Spinal cord (tissue), 10 donors: ENCODE data around the gene TIMMDC1. TPM values are rescaled to one million over a fixed set of nuclear protein-coding genes. Genes with fewer than 3 reads are reported as not detected.

Experiments used
- DNase-seq, 6 donors: peaks; one replicate each; pipeline versions ENCODE4 v3.0.0 to v3.0.0-alpha.2; 2013 to 2015; ENCODE audit warnings: low spot score in 6 of 6, low read depth in 4 of 6
- H3K27ac ChIP-seq: one replicate; pipeline ENCODE4 v1.5.1; 2013; ENCODE audit warnings: low read depth, low read length, control low read depth
- H3K27me3 ChIP-seq: one replicate; pipeline ENCODE4 v1.6.1; 2013; ENCODE audit warnings: low read length; ENCODE audit not compliant: control insufficient read depth, insufficient read depth
- H3K36me3 ChIP-seq: one replicate; pipeline ENCODE4 v1.6.1; 2013; ENCODE audit warnings: low read length; ENCODE audit not compliant: control insufficient read depth, insufficient read depth
- H3K4me1 ChIP-seq: one replicate; pipeline ENCODE4 v1.6.1; 2013; ENCODE audit warnings: low read length; ENCODE audit not compliant: control insufficient read depth, insufficient read depth
- H3K4me3 ChIP-seq: one replicate; pipeline ENCODE4 v1.5.1; 2013; ENCODE audit warnings: low read depth, low read length, control low read depth
- H3K9me3 ChIP-seq: one replicate; pipeline ENCODE4 v1.6.1; 2013; ENCODE audit warnings: low read length; ENCODE audit not compliant: control insufficient read depth, insufficient read depth
- WGBS: methylation state at CpG from one replicate; pipeline ENCODE4 v1.1.5; 2013; ENCODE audit warnings: missing lambda C conversion rate; ENCODE audit not compliant: insufficient coverage; 5-methylcytosine and 5-hydroxymethylcytosine counted together
- polyA plus RNA-seq, 2 donors: library from polyadenylated mRNA; unstranded; fragments of 120-200 nt; gene quantifications; one replicate each; pipeline ENCODE4 v1.2.1, GENCODE V29; 2013; ENCODE audit not compliant: insufficient read length in 2 of 2
- total RNA-seq, 2 donors: library from RNA; depleted of rRNA in 1 of 2; stranded (reverse); fragments of 120-200 nt in 1 of 2; fragments of >200 nt in 1 of 2; gene quantifications; one replicate each; pipeline versions ENCODE4 v1.2.3 to v1.2.4, GENCODE V29; 2013 to 2014
- donor health status: healthy.

TIMMDC1 gene
- total and polyA plus RNA-seq, 4 donors, result 49.5 to 105 (median 96.9) TPM

DNA sequence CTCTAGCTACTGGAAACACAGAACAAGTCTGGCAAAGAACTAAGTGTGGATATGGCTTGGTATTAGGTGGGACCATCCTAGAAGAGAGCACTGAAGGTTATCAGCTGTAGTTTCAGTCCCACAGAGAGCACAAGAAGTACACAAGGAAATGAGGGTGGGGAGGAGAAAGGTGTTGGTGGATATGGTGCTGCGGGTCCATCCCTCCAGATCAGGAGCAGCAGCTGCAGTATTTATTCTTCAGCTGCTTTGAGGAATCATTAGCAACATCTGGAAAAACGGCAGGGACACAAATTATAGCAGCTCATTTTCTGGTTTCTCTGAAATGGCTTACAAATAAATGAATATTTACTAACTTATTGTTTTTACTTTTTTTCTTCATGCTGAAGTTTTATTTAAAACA lies 32.1 kb downstream of the TIMMDC1 start:
- Histone ChIP-seq H3K4me3 (no peak overlapping the region), H3K9me3 (no peaks in the 10 kb centered on the region), H3K27ac (no peak overlapping the region), H3K4me1 (no peaks in the 10 kb centered on the region), H3K36me3 (no peaks in the 10 kb centered on the region), H3K27me3 (no peaks in the 10 kb centered on the region)
- WGBS, result no CpG with 5 or more reads among the region's 2 CpGs
- peak in 1 of 6 donors; percentile 22 for DNase-seq

GRCh38 chr3:119531151-119531550 lies 32.8 kb downstream of the TIMMDC1 start:
- no peaks in the 10 kb centered on the region for H3K27me3 ChIP-seq
- DNase-seq, result no peak
- no peaks in the 10 kb centered on the region for H3K4me1 ChIP-seq
- no peak overlapping the region for H3K27ac ChIP-seq
- no peak overlapping the region for H3K4me3 ChIP-seq
- H3K9me3 ChIP-seq, result no peaks in the 10 kb centered on the region
- no peaks in the 10 kb centered on the region for H3K36me3 ChIP-seq
- 90% methylated on average over 2 of the region's 4 CpGs for WGBS

GRCh38 chr3:119534296-119534695 lies 35.9 kb downstream of the TIMMDC1 start:
- no peak overlapping the region for H3K27ac ChIP-seq
- H3K36me3 ChIP-seq, result no peaks in the 10 kb centered on the region
- H3K4me1 ChIP-seq, result no peaks in the 10 kb centered on the region
- no CpG with 5 or more reads among the region's 1 CpG for WGBS
- H3K4me3 ChIP-seq, result no peak overlapping the region
- DNase-seq, result no peak
- H3K9me3 ChIP-seq, result no peaks in the 10 kb centered on the region
- H3K27me3 ChIP-seq, result no peaks in the 10 kb centered on the region

DNA sequence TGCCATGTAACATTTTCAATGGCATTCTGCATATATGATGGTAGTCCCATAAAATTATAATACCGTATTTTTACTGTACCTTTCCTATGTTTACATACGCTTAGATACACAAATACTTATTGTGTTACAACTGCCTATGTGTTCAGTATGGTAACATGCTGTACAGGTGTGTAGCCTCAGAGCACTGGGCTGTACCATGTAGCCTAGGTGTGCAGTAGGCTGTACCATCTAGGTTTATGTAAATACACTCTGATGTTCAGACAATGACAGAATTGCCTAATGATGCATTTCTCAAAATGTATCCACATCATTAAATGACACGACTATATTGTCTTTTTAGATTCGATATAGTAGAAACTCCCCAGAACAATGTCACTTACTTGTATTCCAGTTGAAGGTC lies 38.4 kb downstream of the TIMMDC1 start:
- H3K4me1 ChIP-seq, result no peaks in the 10 kb centered on the region
- DNase-seq, result no peak
- no CpG with 5 or more reads among the region's 4 CpGs for WGBS

GRCh38 chr3:119538772-119539171 lies 40.4 kb downstream of the TIMMDC1 start:
- WGBS, result no CpG with 5 or more reads among the region's 1 CpG
- H3K4me1 ChIP-seq, result no peaks in the 10 kb centered on the region
- no peak overlapping the region for H3K27ac ChIP-seq
- no peak overlapping the region for H3K4me3 ChIP-seq
- no peaks in the 10 kb centered on the region for H3K36me3 ChIP-seq
- H3K27me3 ChIP-seq, result no peaks in the 10 kb centered on the region
- DNase-seq, result no peak
- H3K9me3 ChIP-seq, result no peaks in the 10 kb centered on the region

More for the DNA sequence above, 38.4 kb downstream of the TIMMDC1 start:
- H3K9me3 ChIP-seq, result no peaks in the 10 kb centered on the region
- H3K27me3 ChIP-seq, result no peaks in the 10 kb centered on the region
- H3K36me3 ChIP-seq, result no peaks in the 10 kb centered on the region
- H3K4me3 ChIP-seq, result no peak overlapping the region
- H3K27ac ChIP-seq, result no peak overlapping the region

DNA sequence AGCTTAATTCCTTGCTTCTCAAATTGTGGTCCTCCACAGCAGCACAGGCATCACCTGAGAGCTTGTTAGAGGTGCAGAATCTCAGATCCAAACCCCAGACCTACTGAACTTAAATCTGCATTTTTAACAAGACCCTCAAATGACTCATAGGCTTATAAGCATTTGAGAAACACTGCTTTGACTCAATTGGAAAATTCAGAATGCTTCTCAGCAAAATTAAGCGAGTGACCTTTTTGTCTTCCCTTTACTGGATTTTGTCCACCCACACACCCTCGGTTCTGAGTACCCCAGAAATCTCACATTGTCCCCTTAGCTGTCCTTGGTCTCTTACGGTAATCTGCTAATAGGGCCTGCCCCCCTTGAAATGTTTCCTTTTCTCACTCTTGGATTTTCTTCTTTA lies 43.2 kb downstream of the TIMMDC1 start:
- H3K36me3 ChIP-seq, result no peaks in the 10 kb centered on the region
- WGBS, result 75% methylated on average over 3 of the region's 3 CpGs
- no peaks in the 10 kb centered on the region for H3K4me1 ChIP-seq

GRCh38 chr3:119542168-119542767 lies 43.9 kb downstream of the TIMMDC1 start:
- H3K4me3 ChIP-seq, result no peak overlapping the region
- no peaks in the 10 kb centered on the region for H3K27me3 ChIP-seq
- no peaks in the 10 kb centered on the region for H3K36me3 ChIP-seq
- WGBS, result no CpG with 5 or more reads among the region's 2 CpGs
- H3K27ac ChIP-seq, result no peak overlapping the region
- H3K4me1 ChIP-seq, result no peaks in the 10 kb centered on the region
- DNase-seq, result no peak
- H3K9me3 ChIP-seq, result no peaks in the 10 kb centered on the region

More for the DNA sequence above, 43.2 kb downstream of the TIMMDC1 start:
- Histone ChIP-seq H3K9me3 (no peaks in the 10 kb centered on the region), H3K27me3 (no peaks in the 10 kb centered on the region), H3K27ac (no peak overlapping the region), H3K4me3 (no peak overlapping the region)
- no peak for DNase-seq

GRCh38 chr3:119543147-119543546 lies 44.8 kb downstream of the TIMMDC1 start:
- no peaks in the 10 kb centered on the region for H3K36me3 ChIP-seq
- no peaks in the 10 kb centered on the region for H3K4me1 ChIP-seq
- WGBS, result 92% methylated on average over 2 of the region's 7 CpGs
- H3K27me3 ChIP-seq, result no peaks in the 10 kb centered on the region
- H3K4me3 ChIP-seq, result no peak overlapping the region
- H3K27ac ChIP-seq, result no peak overlapping the region
- no peak for DNase-seq
- H3K9me3 ChIP-seq, result no peaks in the 10 kb centered on the region

DNA sequence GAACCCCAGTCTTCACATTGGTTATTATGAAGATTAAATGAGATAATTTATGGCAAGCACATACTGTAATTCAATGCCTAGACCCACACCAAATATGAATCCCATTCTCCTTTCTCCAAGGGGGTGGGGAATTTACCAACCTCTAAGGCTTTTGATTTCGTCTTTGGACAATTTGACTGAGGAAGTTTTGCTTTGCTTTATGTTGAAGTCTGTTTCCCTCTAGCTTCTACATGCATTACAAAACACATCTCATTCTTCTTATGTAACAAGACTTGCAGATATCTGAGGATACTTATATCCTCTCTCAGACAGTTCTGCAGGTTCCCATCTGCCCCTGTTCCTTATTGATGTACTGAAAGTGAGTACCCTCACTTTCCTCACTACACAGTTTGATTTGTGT lies 48.9 kb downstream of the TIMMDC1 start:
- Histone ChIP-seq H3K4me1 (no peaks in the 10 kb centered on the region), H3K9me3 (no peaks in the 10 kb centered on the region), H3K27ac (no peak overlapping the region), H3K27me3 (no peaks in the 10 kb centered on the region), H3K36me3 (no peaks in the 10 kb centered on the region), H3K4me3 (no peak overlapping the region)
- WGBS, result no CpG with 5 or more reads among the region's 1 CpG
- no peak for DNase-seq

DNA sequence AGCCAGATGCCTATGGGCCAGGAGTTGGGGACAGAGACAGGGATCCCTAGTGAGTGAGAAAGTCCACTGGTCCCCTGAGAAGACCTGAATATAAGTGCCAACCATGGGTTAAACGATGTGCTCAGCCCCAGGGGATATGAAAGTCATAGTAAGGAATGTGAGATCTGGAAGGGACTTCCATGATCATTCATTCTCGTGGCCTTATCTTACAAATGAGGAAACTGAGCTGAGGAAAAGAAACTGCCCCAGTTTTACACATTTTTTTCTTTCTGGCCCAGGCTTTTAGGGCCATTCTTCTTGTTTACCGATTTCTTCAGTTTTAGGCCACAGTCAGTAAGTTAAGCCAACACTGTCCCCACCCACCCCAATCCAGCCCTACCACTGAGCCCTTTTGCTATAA lies 50.0 kb downstream of the TIMMDC1 start:
- DNase-seq, result no peak
- H3K27me3 ChIP-seq, result no peaks in the 10 kb centered on the region
- no peak overlapping the region for H3K4me3 ChIP-seq
- no peaks in the 10 kb centered on the region for H3K9me3 ChIP-seq
- no peak overlapping the region for H3K27ac ChIP-seq
- WGBS, result 91% methylated on average over 1 of the region's 3 CpGs
- H3K4me1 ChIP-seq, result no peaks in the 10 kb centered on the region
- no peaks in the 10 kb centered on the region for H3K36me3 ChIP-seq
